ENCODE data around the gene MESD. TPM values are rescaled to one million over a fixed set of nuclear protein-coding genes. Genes with fewer than 3 reads are reported as not detected.

MESD gene
- polyA plus RNA-seq, 1 experiment: 11.0 TPM

DNA sequence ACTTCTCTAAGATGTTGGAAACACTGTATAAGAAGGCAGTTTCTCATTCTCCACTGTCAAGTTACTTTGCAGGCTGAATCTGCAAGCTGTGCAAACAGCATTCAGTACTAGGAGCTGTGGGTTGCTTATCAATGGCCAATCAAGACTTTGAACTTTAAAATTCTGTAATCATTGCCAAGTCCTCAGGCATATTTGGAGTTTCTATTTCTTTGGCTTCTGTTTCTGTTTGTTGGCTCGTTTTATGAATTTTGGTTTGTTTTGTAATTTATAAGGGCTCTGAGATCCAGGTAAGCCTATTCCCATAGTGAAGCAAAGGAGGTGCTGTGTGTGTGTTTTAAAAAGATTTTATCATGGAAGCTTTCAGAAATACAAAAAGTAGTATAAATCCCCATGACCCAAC, 43.2 kb upstream of the MESD start:
- Histone ChIP-seq H3K27me3 (ENCODE audit: control insufficient read depth, insufficient read depth, low read length) (no peaks in the 10 kb centered on the region), H3K36me3 (ENCODE audit: control insufficient read depth, insufficient read depth, low read length) (no peaks in the 10 kb centered on the region), H3K4me3 (ENCODE audit: low read depth, low read length) (no peak overlapping the region)
- ChIA-PET POLR2A (interaction anchor here (0.6 kb wide), 1 partner anchor 16 kb away, joined by 6 read pairs; no protein-coding TSS in a partner anchor), CTCF (interaction anchor here (0.6 kb wide), 1 partner anchor 16 kb away, joined by 3 read pairs; no protein-coding TSS in a partner anchor)
- no peak for DNase-seq (ENCODE audit: low read depth)
- TF ChIP-seq, protein P1, sequence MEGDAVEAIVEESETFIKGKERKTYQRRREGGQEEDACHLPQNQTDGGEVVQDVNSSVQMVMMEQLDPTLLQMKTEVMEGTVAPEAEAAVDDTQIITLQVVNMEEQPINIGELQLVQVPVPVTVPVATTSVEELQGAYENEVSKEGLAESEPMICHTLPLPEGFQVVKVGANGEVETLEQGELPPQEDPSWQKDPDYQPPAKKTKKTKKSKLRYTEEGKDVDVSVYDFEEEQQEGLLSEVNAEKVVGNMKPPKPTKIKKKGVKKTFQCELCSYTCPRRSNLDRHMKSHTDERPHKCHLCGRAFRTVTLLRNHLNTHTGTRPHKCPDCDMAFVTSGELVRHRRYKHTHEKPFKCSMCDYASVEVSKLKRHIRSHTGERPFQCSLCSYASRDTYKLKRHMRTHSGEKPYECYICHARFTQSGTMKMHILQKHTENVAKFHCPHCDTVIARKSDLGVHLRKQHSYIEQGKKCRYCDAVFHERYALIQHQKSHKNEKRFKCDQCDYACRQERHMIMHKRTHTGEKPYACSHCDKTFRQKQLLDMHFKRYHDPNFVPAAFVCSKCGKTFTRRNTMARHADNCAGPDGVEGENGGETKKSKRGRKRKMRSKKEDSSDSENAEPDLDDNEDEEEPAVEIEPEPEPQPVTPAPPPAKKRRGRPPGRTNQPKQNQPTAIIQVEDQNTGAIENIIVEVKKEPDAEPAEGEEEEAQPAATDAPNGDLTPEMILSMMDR (IDR thresholded peaks at IDR 0.05; ENCODE audit: insufficient read depth, low read depth, low read length): no peak

GRCh38 chr15:81032355-81032754, 42.7 kb upstream of the MESD start:
- H3K4me3 ChIP-seq (ENCODE audit: low read depth, low read length): no peak overlapping the region
- H3K36me3 ChIP-seq (ENCODE audit: control insufficient read depth, insufficient read depth, low read length): no peaks in the 10 kb centered on the region
- no peaks in the 10 kb centered on the region for H3K27me3 ChIP-seq (ENCODE audit: control insufficient read depth, insufficient read depth, low read length)
- ChIA-PET CTCF (interaction anchor here (0.6 kb wide), 1 partner anchor 16 kb away, joined by 3 read pairs; no protein-coding TSS in a partner anchor), POLR2A (interaction anchor here (0.6 kb wide), 1 partner anchor 15 kb away, joined by 6 read pairs; no protein-coding TSS in a partner anchor)
- no peak for DNase-seq (ENCODE audit: low read depth)
- TF ChIP-seq, protein P1 (IDR thresholded peaks at IDR 0.05; ENCODE audit: insufficient read depth, low read depth, low read length): no peak

- TF ChIP-seq, protein P1 (IDR thresholded peaks at IDR 0.05; ENCODE audit: insufficient read depth, low read depth, low read length): no peak
- CTCF ChIA-PET: no interaction called here
Measured at GRCh38 chr15:81031203-81031602, 41.6 kb upstream of the MESD start.

DNA sequence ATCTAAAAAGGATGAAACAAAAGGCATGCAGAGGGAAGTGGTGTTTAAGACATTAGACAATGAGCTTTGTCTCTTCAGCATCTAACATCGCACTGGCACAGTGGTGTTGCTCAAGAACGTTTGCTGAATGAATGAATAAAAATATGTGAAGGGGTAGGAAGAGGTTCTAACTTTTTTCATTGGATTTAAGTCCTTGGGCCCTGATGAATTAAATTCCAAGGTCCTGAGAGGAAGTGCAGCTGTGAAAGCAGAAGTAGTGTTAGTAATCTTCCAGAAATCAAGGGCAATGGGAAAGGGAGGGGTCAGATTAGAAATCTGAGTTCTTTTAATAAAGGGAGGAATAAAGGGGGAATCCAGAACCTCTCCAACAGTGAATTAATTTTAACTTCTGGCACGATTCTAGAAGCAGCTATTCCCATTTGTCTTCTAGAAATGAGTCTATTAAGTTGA, 40.7 kb upstream of the MESD start:
- H3K36me3 ChIP-seq (ENCODE audit: control insufficient read depth, insufficient read depth, low read length): no peaks in the 10 kb centered on the region
- POLR2A ChIA-PET: no interaction called here
- H3K27me3 ChIP-seq (ENCODE audit: control insufficient read depth, insufficient read depth, low read length): no peaks in the 10 kb centered on the region
- DNase-seq (ENCODE audit: low read depth): no peak
- H3K4me3 ChIP-seq (ENCODE audit: low read depth, low read length): no peak overlapping the region
- TF ChIP-seq, protein P1 (IDR thresholded peaks at IDR 0.05; ENCODE audit: insufficient read depth, low read depth, low read length): no peak
- CTCF ChIA-PET: interaction anchor here (0.9 kb wide), 1 partner anchor 236 kb away, joined by 3 read pairs; no protein-coding TSS in a partner anchor

More at GRCh38 chr15:81031203-81031602, 41.6 kb upstream of the MESD start:
- Histone ChIP-seq H3K36me3 (ENCODE audit: control insufficient read depth, insufficient read depth, low read length) (no peaks in the 10 kb centered on the region), H3K4me3 (ENCODE audit: low read depth, low read length) (no peak overlapping the region), H3K27me3 (ENCODE audit: control insufficient read depth, insufficient read depth, low read length) (no peaks in the 10 kb centered on the region)
- no peak for DNase-seq (ENCODE audit: low read depth)
- POLR2A ChIA-PET: no interaction called here

DNA sequence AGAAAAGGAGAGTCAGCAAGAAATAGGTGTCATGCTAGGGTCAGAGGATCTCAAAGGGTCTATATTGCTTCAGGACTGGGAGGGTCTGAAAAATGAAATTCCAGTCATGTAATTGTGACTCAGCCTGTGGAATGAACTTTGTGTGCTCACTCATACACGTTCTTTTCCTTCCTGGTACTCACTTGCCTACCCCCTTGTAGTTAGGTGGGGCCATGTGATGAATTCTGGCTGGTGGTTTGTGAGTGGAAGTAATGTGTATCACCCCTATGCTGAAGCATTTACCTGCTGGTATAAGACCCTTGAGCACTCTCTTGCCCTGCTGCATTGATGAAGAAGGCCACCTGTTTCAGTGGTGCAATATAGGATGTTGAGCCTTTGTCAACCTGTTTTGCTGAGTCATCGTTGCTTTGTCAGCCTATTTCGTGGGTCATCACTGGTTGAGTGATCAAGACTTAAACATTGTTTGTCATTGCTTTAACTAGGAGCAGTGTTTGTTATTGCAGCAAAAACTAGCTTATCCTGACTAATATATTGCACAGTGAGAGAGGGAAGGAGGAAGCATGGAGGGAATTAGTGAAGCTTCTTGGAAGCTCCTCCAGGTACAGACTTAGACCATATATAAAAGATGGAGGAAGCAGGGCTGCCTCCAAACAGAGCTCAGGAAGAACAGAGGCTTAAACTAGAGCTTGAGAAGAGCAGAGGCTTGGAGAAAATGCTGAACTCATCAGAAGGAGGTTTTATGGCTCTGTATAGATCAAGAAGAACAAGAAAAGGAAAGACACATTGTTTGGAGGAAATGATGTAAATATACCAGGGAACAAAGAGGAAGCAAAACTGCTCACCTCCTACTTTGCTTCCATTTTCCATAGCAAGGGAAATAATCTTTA, 40.0 kb upstream of the MESD start:
- POLR2A ChIA-PET: no interaction called here

More for the DNA sequence above, 40.0 kb upstream of the MESD start:
- DNase-seq (ENCODE audit: low read depth): no peak
- Histone ChIP-seq H3K4me3 (ENCODE audit: low read depth, low read length) (no peak overlapping the region), H3K36me3 (ENCODE audit: control insufficient read depth, insufficient read depth, low read length) (no peaks in the 10 kb centered on the region), H3K27me3 (ENCODE audit: control insufficient read depth, insufficient read depth, low read length) (no peaks in the 10 kb centered on the region)
- TF ChIP-seq, protein P1 (IDR thresholded peaks at IDR 0.05; ENCODE audit: insufficient read depth, low read depth, low read length): no peak
- CTCF ChIA-PET: interaction anchor here (0.9 kb wide), 1 partner anchor 237 kb away, joined by 3 read pairs; no protein-coding TSS in a partner anchor

Measured in BJ (cell line).